ENCODE results near the gene STARD7. TPM values are rescaled to one million over a fixed set of nuclear protein-coding genes. Genes with fewer than 3 reads are reported as not detected.
A peak's percentile ranks its signal among the peaks of the same experiment; 100 is the strongest.

STARD7 gene
- total and polyA plus RNA-seq, 10 of the 15 experiments (the other 5 are each of a cell fraction or from before 2014, with no cell fraction given): 85.4 to 237 (median 153) TPM

DNA sequence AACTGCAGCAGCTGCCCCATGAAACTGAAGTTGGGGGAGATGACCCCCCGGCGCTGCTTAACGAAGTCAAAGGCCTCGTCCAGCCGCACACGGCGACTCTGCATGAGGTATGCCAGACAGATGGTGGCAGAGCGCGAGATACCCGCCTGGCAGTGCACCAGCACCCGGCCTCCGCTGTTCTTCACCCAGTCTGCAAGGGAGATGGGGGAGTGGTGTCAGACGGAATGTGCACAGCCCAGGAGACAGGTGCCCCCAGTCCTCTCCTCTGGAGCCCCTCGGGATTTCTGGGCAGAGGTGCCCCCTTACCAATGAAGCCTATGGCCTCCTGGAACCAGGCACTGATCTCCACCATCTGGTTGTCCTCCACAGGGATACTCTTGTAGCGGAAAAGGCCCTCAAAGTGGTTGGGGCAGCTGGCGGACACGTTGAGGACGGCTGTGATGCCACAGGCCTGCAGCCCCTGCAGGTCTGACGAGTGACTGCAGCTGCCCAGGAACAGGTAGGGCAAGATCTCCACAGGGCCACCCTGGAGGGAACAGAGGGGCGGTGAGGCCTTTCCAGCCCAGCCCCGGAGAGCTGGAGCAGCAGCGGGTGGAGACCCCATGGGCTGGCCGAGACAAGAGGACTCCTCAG lies 64.7 kb downstream of the STARD7 start (continued):
- TF ChIP-seq, protein P1, sequence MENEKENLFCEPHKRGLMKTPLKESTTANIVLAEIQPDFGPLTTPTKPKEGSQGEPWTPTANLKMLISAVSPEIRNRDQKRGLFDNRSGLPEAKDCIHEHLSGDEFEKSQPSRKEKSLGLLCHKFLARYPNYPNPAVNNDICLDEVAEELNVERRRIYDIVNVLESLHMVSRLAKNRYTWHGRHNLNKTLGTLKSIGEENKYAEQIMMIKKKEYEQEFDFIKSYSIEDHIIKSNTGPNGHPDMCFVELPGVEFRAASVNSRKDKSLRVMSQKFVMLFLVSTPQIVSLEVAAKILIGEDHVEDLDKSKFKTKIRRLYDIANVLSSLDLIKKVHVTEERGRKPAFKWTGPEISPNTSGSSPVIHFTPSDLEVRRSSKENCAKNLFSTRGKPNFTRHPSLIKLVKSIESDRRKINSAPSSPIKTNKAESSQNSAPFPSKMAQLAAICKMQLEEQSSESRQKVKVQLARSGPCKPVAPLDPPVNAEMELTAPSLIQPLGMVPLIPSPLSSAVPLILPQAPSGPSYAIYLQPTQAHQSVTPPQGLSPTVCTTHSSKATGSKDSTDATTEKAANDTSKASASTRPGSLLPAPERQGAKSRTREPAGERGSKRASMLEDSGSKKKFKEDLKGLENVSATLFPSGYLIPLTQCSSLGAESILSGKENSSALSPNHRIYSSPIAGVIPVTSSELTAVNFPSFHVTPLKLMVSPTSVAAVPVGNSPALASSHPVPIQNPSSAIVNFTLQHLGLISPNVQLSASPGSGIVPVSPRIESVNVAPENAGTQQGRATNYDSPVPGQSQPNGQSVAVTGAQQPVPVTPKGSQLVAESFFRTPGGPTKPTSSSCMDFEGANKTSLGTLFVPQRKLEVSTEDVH (IDR thresholded peaks at IDR 0.05; ENCODE audit: low read depth, partially characterized antibody): no peak
- TF ChIP-seq LARP7 (IDR thresholded peaks at IDR 0.05) (0 out of 2 replicates have a peak, but pooled peaks have one; percentile 12), RAD21 (IDR thresholded peaks at IDR 0.05; ENCODE audit: insufficient read depth, low read depth, low read length) (0 out of 2 replicates have a peak, but pooled peaks have one; percentile 5), PAX8 (IDR thresholded peaks at IDR 0.05) (no peak), KLF5 (IDR thresholded peaks at IDR 0.05; ENCODE audit: partially characterized antibody) (no peak), SMAD5 (IDR thresholded peaks at IDR 0.05; ENCODE audit: low read depth) (peak; percentile 58; the same call in 1 of the 2 replicates), POLR2AphosphoS5 (IDR thresholded peaks at IDR 0.05; ENCODE audit: low read length) (peak; percentile 24; the same call in 1 of the 2 replicates), TARDBP (IDR thresholded peaks at IDR 0.05; ENCODE audit: borderline replicate concordance) (peak; percentile 83), EGR1 (IDR thresholded peaks at IDR 0.05; ENCODE audit: borderline replicate concordance in 1 of 2, low read depth in 2 of 2, low read length in 2 of 2) (no peak), SIN3A (IDR thresholded peaks at IDR 0.05; ENCODE audit: low read depth, low read length) (no peak), CREM (IDR thresholded peaks at IDR 0.05; ENCODE audit: low read depth) (no peak)
- TF ChIP-seq, protein P2, sequence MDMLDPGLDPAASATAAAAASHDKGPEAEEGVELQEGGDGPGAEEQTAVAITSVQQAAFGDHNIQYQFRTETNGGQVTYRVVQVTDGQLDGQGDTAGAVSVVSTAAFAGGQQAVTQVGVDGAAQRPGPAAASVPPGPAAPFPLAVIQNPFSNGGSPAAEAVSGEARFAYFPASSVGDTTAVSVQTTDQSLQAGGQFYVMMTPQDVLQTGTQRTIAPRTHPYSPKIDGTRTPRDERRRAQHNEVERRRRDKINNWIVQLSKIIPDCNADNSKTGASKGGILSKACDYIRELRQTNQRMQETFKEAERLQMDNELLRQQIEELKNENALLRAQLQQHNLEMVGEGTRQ (IDR thresholded peaks at IDR 0.05; ENCODE audit: borderline replicate concordance, low read depth, low read length): no peak
- TF ChIP-seq, protein P3, sequence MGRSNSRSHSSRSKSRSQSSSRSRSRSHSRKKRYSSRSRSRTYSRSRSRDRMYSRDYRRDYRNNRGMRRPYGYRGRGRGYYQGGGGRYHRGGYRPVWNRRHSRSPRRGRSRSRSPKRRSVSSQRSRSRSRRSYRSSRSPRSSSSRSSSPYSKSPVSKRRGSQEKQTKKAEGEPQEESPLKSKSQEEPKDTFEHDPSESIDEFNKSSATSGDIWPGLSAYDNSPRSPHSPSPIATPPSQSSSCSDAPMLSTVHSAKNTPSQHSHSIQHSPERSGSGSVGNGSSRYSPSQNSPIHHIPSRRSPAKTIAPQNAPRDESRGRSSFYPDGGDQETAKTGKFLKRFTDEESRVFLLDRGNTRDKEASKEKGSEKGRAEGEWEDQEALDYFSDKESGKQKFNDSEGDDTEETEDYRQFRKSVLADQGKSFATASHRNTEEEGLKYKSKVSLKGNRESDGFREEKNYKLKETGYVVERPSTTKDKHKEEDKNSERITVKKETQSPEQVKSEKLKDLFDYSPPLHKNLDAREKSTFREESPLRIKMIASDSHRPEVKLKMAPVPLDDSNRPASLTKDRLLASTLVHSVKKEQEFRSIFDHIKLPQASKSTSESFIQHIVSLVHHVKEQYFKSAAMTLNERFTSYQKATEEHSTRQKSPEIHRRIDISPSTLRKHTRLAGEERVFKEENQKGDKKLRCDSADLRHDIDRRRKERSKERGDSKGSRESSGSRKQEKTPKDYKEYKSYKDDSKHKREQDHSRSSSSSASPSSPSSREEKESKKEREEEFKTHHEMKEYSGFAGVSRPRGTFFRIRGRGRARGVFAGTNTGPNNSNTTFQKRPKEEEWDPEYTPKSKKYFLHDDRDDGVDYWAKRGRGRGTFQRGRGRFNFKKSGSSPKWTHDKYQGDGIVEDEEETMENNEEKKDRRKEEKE (IDR thresholded peaks at IDR 0.05): no peak
- TF ChIP-seq, protein P4, sequence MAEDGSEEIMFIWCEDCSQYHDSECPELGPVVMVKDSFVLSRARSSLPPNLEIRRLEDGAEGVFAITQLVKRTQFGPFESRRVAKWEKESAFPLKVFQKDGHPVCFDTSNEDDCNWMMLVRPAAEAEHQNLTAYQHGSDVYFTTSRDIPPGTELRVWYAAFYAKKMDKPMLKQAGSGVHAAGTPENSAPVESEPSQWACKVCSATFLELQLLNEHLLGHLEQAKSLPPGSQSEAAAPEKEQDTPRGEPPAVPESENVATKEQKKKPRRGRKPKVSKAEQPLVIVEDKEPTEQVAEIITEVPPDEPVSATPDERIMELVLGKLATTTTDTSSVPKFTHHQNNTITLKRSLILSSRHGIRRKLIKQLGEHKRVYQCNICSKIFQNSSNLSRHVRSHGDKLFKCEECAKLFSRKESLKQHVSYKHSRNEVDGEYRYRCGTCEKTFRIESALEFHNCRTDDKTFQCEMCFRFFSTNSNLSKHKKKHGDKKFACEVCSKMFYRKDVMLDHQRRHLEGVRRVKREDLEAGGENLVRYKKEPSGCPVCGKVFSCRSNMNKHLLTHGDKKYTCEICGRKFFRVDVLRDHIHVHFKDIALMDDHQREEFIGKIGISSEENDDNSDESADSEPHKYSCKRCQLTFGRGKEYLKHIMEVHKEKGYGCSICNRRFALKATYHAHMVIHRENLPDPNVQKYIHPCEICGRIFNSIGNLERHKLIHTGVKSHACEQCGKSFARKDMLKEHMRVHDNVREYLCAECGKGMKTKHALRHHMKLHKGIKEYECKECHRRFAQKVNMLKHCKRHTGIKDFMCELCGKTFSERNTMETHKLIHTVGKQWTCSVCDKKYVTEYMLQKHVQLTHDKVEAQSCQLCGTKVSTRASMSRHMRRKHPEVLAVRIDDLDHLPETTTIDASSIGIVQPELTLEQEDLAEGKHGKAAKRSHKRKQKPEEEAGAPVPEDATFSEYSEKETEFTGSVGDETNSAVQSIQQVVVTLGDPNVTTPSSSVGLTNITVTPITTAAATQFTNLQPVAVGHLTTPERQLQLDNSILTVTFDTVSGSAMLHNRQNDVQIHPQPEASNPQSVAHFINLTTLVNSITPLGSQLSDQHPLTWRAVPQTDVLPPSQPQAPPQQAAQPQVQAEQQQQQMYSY (CRISPR knock-in tag; IDR thresholded peaks at IDR 0.05): no peak
- TF ChIP-seq, protein P5, sequence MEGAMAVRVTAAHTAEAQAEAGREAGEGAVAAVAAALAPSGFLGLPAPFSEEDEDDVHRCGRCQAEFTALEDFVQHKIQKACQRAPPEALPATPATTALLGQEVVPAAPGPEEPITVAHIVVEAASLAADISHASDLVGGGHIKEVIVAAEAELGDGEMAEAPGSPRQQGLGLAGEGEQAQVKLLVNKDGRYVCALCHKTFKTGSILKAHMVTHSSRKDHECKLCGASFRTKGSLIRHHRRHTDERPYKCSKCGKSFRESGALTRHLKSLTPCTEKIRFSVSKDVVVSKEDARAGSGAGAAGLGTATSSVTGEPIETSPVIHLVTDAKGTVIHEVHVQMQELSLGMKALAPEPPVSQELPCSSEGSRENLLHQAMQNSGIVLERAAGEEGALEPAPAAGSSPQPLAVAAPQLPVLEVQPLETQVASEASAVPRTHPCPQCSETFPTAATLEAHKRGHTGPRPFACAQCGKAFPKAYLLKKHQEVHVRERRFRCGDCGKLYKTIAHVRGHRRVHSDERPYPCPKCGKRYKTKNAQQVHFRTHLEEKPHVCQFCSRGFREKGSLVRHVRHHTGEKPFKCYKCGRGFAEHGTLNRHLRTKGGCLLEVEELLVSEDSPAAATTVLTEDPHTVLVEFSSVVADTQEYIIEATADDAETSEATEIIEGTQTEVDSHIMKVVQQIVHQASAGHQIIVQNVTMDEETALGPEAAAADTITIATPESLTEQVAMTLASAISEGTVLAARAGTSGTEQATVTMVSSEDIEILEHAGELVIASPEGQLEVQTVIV (IDR thresholded peaks at IDR 0.05; ENCODE audit: borderline replicate concordance, partially characterized antibody): no peak

All from GM12878 (cell line).